A549 (cell line): ENCODE data around the gene AGFG1.

Source experiments
- CEBPB ChIP-seq, 2 experiments: fragments of >200 bp in 1 of 2; sonication (Bioruptor Twin) in 1 of 2; formaldehyde crosslinking in 1 of 2; IDR thresholded peaks; 2 replicates each; pipeline ENCODE4 v1.6.1; 2012 to 2016
- EP300 ChIP-seq, 2 experiments: fragments of >200 bp; sonication (Bioruptor Twin); formaldehyde crosslinking; IDR thresholded peaks; 2 replicates in 1 of 2; 3 replicates in 1 of 2; pipeline ENCODE4 v1.6.1; 2016 to 2017
- ESRRA ChIP-seq: fragments of 150-350 bp; IDR thresholded peaks from 2 replicates; pipeline ENCODE4 v1.6.1; 2014; ENCODE audit warnings: mild to moderate bottlenecking, low read length, borderline replicate concordance
- MAZ ChIP-seq: fragments of 150-350 bp; IDR thresholded peaks from 2 replicates; pipeline ENCODE4 v1.6.1; 2014; ENCODE audit warnings: antibody characterized with exemption, low read depth, low read length, borderline replicate concordance
- POLR2A ChIP-seq: IDR thresholded peaks from 2 replicates; pipeline ENCODE4 v1.6.1; 2012; ENCODE audit warnings: mild to moderate bottlenecking, low read length
- RFX5 ChIP-seq: fragments of 450-650 bp; IDR thresholded peaks from 2 replicates; pipeline ENCODE4 v1.7.1; 2014; ENCODE audit warnings: antibody characterized with exemption, mild to moderate bottlenecking, moderate library complexity
- RNF2 ChIP-seq: fragments of 200-600 bp; sonication (generic); IDR thresholded peaks from 2 replicates; pipeline ENCODE4 v1.6.1; 2016; ENCODE audit warnings: low read depth, mild to moderate bottlenecking, antibody characterized with exemption, moderate library complexity, borderline replicate concordance
- SMC3 ChIP-seq: fragments of >200 bp; sonication (Bioruptor Twin); formaldehyde crosslinking; IDR thresholded peaks from 3 replicates; pipeline ENCODE4 v1.6.1; 2018; ENCODE audit warnings: inconsistent platforms
- SREBF2 ChIP-seq: fragments of 450-650 bp; IDR thresholded peaks from 2 replicates; pipeline ENCODE4 v1.6.1; 2014; ENCODE audit warnings: mild to moderate bottlenecking, moderate library complexity
- TF ChIP-seq, protein P1 (sequence below): fragments of >200 bp; sonication (Bioruptor Twin); formaldehyde crosslinking; IDR thresholded peaks from 2 replicates; pipeline ENCODE4 v1.6.1; 2016
- TF ChIP-seq, protein P2 (sequence below): fragments of >200 bp; sonication (Bioruptor Twin); formaldehyde crosslinking; IDR thresholded peaks from 3 replicates; pipeline ENCODE4 v1.5.1; 2016
- TF ChIP-seq, protein P3 (sequence below): IDR thresholded peaks from 2 replicates; pipeline ENCODE4 v1.6.1; 2012; ENCODE audit warnings: low read depth, borderline replicate concordance
- TF ChIP-seq, protein P4 (sequence below): fragments of 450-650 bp; IDR thresholded peaks from 2 replicates; pipeline ENCODE4 v1.6.1; 2014; ENCODE audit warnings: antibody characterized with exemption

DNA sequence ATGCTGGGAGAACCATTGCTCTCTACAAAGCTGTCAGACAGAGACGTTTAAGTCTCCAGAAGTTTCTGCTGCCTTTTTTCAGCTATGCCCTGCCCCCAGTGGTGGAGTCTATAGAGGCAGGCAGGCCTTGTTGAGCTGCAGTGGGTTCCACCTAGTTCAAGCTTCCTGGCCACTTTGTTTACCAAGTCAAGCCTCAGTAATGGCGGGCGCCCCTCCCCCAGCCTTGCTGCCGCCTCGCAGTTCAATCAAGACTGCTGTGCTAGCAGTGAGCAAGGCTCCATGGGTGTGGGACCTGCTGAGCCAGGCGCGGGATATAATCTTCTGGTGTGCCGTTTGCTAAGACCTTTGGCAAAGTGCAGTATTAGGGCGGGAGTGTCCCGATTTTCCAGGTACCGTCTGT, 74.0 kb downstream of the AGFG1 start:
- no peak for TF ChIP-seq RNF2
- TF ChIP-seq EP300 (IDR thresholded peaks at IDR 0.05): no peak
- TF ChIP-seq CEBPB (IDR thresholded peaks at IDR 0.05): no peak
- TF ChIP-seq, protein P1, sequence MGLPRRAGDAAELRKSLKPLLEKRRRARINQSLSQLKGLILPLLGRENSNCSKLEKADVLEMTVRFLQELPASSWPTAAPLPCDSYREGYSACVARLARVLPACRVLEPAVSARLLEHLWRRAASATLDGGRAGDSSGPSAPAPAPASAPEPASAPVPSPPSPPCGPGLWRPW: no peak
- no peak for TF ChIP-seq SREBF2
- no peak for TF ChIP-seq RFX5
- no peak for TF ChIP-seq SMC3
- TF ChIP-seq ESRRA: no peak
- TF ChIP-seq, protein P2, sequence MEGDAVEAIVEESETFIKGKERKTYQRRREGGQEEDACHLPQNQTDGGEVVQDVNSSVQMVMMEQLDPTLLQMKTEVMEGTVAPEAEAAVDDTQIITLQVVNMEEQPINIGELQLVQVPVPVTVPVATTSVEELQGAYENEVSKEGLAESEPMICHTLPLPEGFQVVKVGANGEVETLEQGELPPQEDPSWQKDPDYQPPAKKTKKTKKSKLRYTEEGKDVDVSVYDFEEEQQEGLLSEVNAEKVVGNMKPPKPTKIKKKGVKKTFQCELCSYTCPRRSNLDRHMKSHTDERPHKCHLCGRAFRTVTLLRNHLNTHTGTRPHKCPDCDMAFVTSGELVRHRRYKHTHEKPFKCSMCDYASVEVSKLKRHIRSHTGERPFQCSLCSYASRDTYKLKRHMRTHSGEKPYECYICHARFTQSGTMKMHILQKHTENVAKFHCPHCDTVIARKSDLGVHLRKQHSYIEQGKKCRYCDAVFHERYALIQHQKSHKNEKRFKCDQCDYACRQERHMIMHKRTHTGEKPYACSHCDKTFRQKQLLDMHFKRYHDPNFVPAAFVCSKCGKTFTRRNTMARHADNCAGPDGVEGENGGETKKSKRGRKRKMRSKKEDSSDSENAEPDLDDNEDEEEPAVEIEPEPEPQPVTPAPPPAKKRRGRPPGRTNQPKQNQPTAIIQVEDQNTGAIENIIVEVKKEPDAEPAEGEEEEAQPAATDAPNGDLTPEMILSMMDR: no peak; the same call in 2 of the 3 replicates
- TF ChIP-seq POLR2A: no peak
- no peak for TF ChIP-seq MAZ
- TF ChIP-seq, protein P3, sequence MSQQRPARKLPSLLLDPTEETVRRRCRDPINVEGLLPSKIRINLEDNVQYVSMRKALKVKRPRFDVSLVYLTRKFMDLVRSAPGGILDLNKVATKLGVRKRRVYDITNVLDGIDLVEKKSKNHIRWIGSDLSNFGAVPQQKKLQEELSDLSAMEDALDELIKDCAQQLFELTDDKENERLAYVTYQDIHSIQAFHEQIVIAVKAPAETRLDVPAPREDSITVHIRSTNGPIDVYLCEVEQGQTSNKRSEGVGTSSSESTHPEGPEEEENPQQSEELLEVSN: no peak
- TF ChIP-seq, protein P4, sequence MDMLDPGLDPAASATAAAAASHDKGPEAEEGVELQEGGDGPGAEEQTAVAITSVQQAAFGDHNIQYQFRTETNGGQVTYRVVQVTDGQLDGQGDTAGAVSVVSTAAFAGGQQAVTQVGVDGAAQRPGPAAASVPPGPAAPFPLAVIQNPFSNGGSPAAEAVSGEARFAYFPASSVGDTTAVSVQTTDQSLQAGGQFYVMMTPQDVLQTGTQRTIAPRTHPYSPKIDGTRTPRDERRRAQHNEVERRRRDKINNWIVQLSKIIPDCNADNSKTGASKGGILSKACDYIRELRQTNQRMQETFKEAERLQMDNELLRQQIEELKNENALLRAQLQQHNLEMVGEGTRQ: no peak
